HepG2 (cell line): Measurements from ENCODE around the gene LDHB. TPM values are rescaled to one million over a fixed set of nuclear protein-coding genes. Genes with fewer than 3 reads are reported as not detected.

Source experiments
- ATAC-seq: fragments of 200-7000 bp; cut with Tn5 transposase; 3 replicates; pipeline ENCODE4 v1.9.1; 2020; ENCODE audit warnings: mild to moderate bottlenecking, moderate library complexity
- BruUV-seq: library from RNA; stranded (reverse); fragments of 400-500 nt; replicated peaks from 2 replicates; lab custom pipeline; 2021; lab: Mats Ljungman, UMichigan
- CTCF ChIA-PET: fragments of 300-600 bp; formaldehyde crosslinking; extraction: SDS; loops from one replicate; lab custom pipeline; 2021; ENCODE audit warnings: low total read pairs, inconsistent platforms, low intra/inter-chr PET ratio; lab: Yijun Ruan, JAX
- POLR2A ChIA-PET: fragments of 350-600 bp; sonication (Branson Sonifier 250); formaldehyde crosslinking; loops from one replicate; lab custom pipeline; 2020; ENCODE audit warnings: antibody characterized with exemption, inconsistent platforms; lab: Yijun Ruan, JAX
- DNase-seq: peaks from one replicate; pipeline ENCODE4 v3.0.0-alpha.2; 2015; ENCODE audit warnings: low spot score
- FAIRE-seq: peaks from 3 replicates; lab custom pipeline; 2011; peaks lifted over from hg19 to GRCh38; lab: Jason Lieb, UNC
- H2AFZ ChIP-seq: one replicate; pipeline ENCODE4 v1.6.1; 2011; ENCODE audit warnings: low read length, inconsistent platforms
- H3K27ac ChIP-seq: fragments of 300-600 bp; 3 replicates; pipeline ENCODE4 v1.8.0; 2011; ENCODE audit warnings: mixed run types, mild to moderate bottlenecking, mixed read lengths, low read length, inconsistent platforms; ENCODE audit not compliant: insufficient read depth; ENCODE audit errors: extremely low read length
- H3K27me3 ChIP-seq, 2 experiments: fragments of 200-600 bp in 1 of 2; 2 replicates in 1 of 2; 3 replicates in 1 of 2; pipeline versions ENCODE4 v1.6.0 to v1.8.0; 2011; ENCODE audit warnings: low read length in 2 of 2, mild to moderate bottlenecking in 2 of 2, moderate library complexity in 2 of 2, inconsistent platforms in 1 of 2; ENCODE audit not compliant: insufficient read depth in 2 of 2, control insufficient read depth in 1 of 2
- H3K36me3 ChIP-seq, 2 experiments: fragments of 200-600 bp in 1 of 2; replicated peaks in 1 of 2; 2 replicates in 1 of 2; 3 replicates in 1 of 2; pipeline versions ENCODE4 v1.5.1 to v1.8.0; 2011; ENCODE audit warnings: low read length in 2 of 2, inconsistent platforms in 1 of 2; ENCODE audit not compliant: insufficient read depth in 2 of 2, control insufficient read depth in 1 of 2
- H3K4me1 ChIP-seq: 2 replicates; pipeline ENCODE4 v1.5.1; 2012; ENCODE audit warnings: low read length, inconsistent platforms; ENCODE audit not compliant: insufficient read depth
- H3K4me2 ChIP-seq: 2 replicates; pipeline ENCODE4 v1.6.0; 2011; ENCODE audit warnings: low read depth, low read length, inconsistent platforms
- H3K4me3 ChIP-seq, 3 experiments: fragments of 200-600 bp in 1 of 3; sonication (generic), shearing (Covaris generic) in 1 of 3; replicated peaks in 1 of 3; 2 replicates each; pipeline ENCODE4 v1.5.1; 2011 to 2016; ENCODE audit warnings: low read length in 3 of 3, inconsistent platforms in 2 of 3, low read depth in 2 of 3, mild to moderate bottlenecking in 2 of 3, control low read depth in 1 of 3, mixed read lengths in 1 of 3; ENCODE audit not compliant: insufficient read depth in 1 of 3
- H3K79me2 ChIP-seq: one replicate; pipeline ENCODE4 v1.6.1; 2011; ENCODE audit warnings: low read length, inconsistent platforms; ENCODE audit not compliant: insufficient read depth
- H3K9ac ChIP-seq: 2 replicates; pipeline ENCODE4 v1.6.0; 2011; ENCODE audit warnings: mild to moderate bottlenecking, low read depth, low read length, inconsistent platforms; ENCODE audit not compliant: insufficient read depth
- H3K9me3 ChIP-seq: 2 replicates; pipeline ENCODE4 v1.5.1; 2012; ENCODE audit warnings: mild to moderate bottlenecking, low read length
- H4K20me1 ChIP-seq: 2 replicates; pipeline ENCODE4 v1.6.0; 2011; ENCODE audit warnings: inconsistent platforms, mild to moderate bottlenecking, low read length, moderate library complexity; ENCODE audit not compliant: insufficient read depth
- HIC2 ChIP-seq: sonication (generic); formaldehyde crosslinking; IDR thresholded peaks from 2 replicates; pipeline ENCODE4 v1.9.0; 2022; ENCODE audit warnings: low read depth, missing genetic modification reagents
- MTA1 ChIP-seq: sonication (generic); formaldehyde crosslinking; IDR thresholded peaks from 2 replicates; pipeline ENCODE4 v1.4.0; 2020; ENCODE audit warnings: missing genetic modification reagents, mild to moderate bottlenecking, borderline replicate concordance
- NKX3-1 ChIP-seq: sonication (generic); formaldehyde crosslinking; IDR thresholded peaks from 2 replicates; pipeline ENCODE4 v1.5.0; 2020; ENCODE audit warnings: missing genetic modification reagents
- PRPF4 ChIP-seq: fragments of 200-400 bp; formaldehyde crosslinking; IDR thresholded peaks from 2 replicates; pipeline ENCODE4 v1.6.1; 2016; ENCODE audit warnings: low read length, low read depth; ENCODE audit not compliant: poor library complexity, severe bottlenecking
- TAF15 ChIP-seq: fragments of 200-400 bp; formaldehyde crosslinking; IDR thresholded peaks from one replicate; pipeline ENCODE4 v1.6.1; 2018; ENCODE audit warnings: mild to moderate bottlenecking, low read depth, low read length; ENCODE audit not compliant: poor library complexity, severe bottlenecking
- ZBTB7B ChIP-seq: sonication (generic); formaldehyde crosslinking; IDR thresholded peaks from 2 replicates; pipeline ENCODE4 v1.4.0; 2020; ENCODE audit warnings: missing genetic modification reagents
- ZNF230 ChIP-seq: sonication (generic); formaldehyde crosslinking; IDR thresholded peaks from 2 replicates; pipeline ENCODE4 v1.4.0; 2020; ENCODE audit warnings: mild to moderate bottlenecking, missing genetic modification reagents
- ZNF276 ChIP-seq: sonication (generic); formaldehyde crosslinking; IDR thresholded peaks from 2 replicates; pipeline ENCODE4 v1.4.0; 2020; ENCODE audit warnings: mild to moderate bottlenecking, low read depth, missing genetic modification reagents
- ZNF296 ChIP-seq: sonication (generic); formaldehyde crosslinking; conservative IDR thresholded peaks from 2 replicates; pipeline ENCODE4 v1.5.0; 2020; ENCODE audit warnings: mild to moderate bottlenecking, missing genetic modification reagents
- ZNF501 ChIP-seq: sonication (generic); formaldehyde crosslinking; IDR thresholded peaks from 2 replicates; pipeline ENCODE4 v1.5.1; 2020; ENCODE audit warnings: mild to moderate bottlenecking, moderate library complexity, missing genetic modification reagents
- WGBS: methylation state at CpG from one replicate; pipeline ENCODE4 v1.1.6; 2017; ENCODE audit warnings: low lambda C conversion rate; 5-methylcytosine and 5-hydroxymethylcytosine counted together
- in situ Hi-C: cut with HindIII; loops from 2 replicates; pipeline ENCODE4 v1.10.0; 2017; ENCODE audit warnings: low pct_unique_long_range_greater_than_20kb; ENCODE audit not compliant: extremely low pct_ligation_motif_present
- intact Hi-C: fragments of 100-400 bp; cut with micrococcal nuclease; formaldehyde crosslinking; loops from one replicate; pipeline ENCODE4 v1.10.0; 2022; ENCODE audit not compliant: unreplicated experiment
- polyA plus RNA-seq, 8 experiments: library from polyadenylated mRNA; depleted of rRNA in 3 of 8; stranded (reverse) in 7 of 8; unstranded in 1 of 8; fragments of >200 nt; fragmentation: Illumina TruSeq in 4 of 8; extraction: Trizol in 4 of 8; gene quantifications; 2 replicates each; pipeline versions ENCODE4 v1.2.1 to v1.2.3, GENCODE V29; 2011 to 2016; ENCODE audit warnings: low read depth in 4 of 8, missing spikeins in 1 of 8, mixed read lengths in 1 of 8; ENCODE audit not compliant: insufficient read depth in 1 of 8
- total RNA-seq, 5 experiments: library from RNA; depleted of rRNA; stranded (reverse); fragments of >200 nt; fragmentation: Illumina TruSeq; extraction: Trizol; gene quantifications; 2 replicates each; pipeline ENCODE4 v1.2.3, GENCODE V29; 2016; ENCODE audit warnings: low read depth in 1 of 5

The LDHB gene
- total and polyA plus RNA-seq, 2 of the 13 experiments (the other 11 are each of a cell fraction or from before 2014, with no cell fraction given) = 0.08 TPM; not detected in 1

GRCh38 chr12:21599143-21599999 is 58.3 kb downstream of the LDHB start:
- BruUV-seq = no TSS peak

More at GRCh38 chr12:21599143-21599999, 58.3 kb downstream of the LDHB start:
- CTCF ChIA-PET = no interaction called here
- Histone ChIP-seq H3K4me1 (no peaks in the 10 kb centered on the region), H3K9me3 (no peaks in the 10 kb centered on the region), H3K4me2 (no peak overlapping the region), H3K36me3 (no peaks in the 10 kb centered on the region), H2AFZ (no peak overlapping the region), H3K9ac (no peak overlapping the region), H3K4me3 (no peak overlapping the region), H3K27ac (no peak overlapping the region), H4K20me1 (no peaks in the 10 kb centered on the region), H3K27me3 (no peaks in the 10 kb centered on the region), H3K79me2 (no peaks in the 10 kb centered on the region)
- in situ Hi-C loops = no loop called here
- FAIRE-seq (no peak), ATAC-seq (no peak), DNase-seq (no peak)
- TF ChIP-seq NKX3-1 (CRISPR knock-in tag) = no peak
- TF ChIP-seq ZBTB7B (CRISPR knock-in tag) = no peak
- no peak for TF ChIP-seq HIC2 (CRISPR knock-in tag)
- no peak for TF ChIP-seq ZNF276
- no peak for TF ChIP-seq MTA1
- no peak for TF ChIP-seq ZNF501 (CRISPR knock-in tag)
- no peak for TF ChIP-seq ZNF296 (CRISPR knock-in tag)
- no peak for TF ChIP-seq ZNF230 (CRISPR knock-in tag)
- no peak for TF ChIP-seq TAF15
- no peak for TF ChIP-seq PRPF4
- WGBS = 42% methylated on average over 3 of the region's 3 CpGs
- POLR2A ChIA-PET = no interaction called here
- intact Hi-C loops = no loop called here
